Right lung (tissue), 10 donors: Measurements from ENCODE around the gene CD209. TPM values are rescaled to one million over a fixed set of nuclear protein-coding genes. Genes with fewer than 3 reads are reported as not detected.
"Not testable (repeated sequence)": the region's sequence is repeated elsewhere in the genome, so short reads cannot be mapped to it uniquely, and the experiment has no call there.

Source experiments
- DNase-seq, 2 donors: peaks; one replicate each; pipeline ENCODE4 v3.0.0-alpha.2; 2013
- long read RNA-seq, 8 donors: transcript quantifications; one replicate each; lab custom pipeline, GENCODE V29; 2026
- polyA plus RNA-seq, 5 donors: library from polyadenylated mRNA; unstranded; fragments of 120-200 nt; gene quantifications; one replicate each; pipeline versions ENCODE4 v1.2.1 to v1.2.3, GENCODE V29; 2013; ENCODE audit warnings: inconsistent platforms in 1 of 5, low replicate concordance in 1 of 5; ENCODE audit not compliant: insufficient read length in 5 of 5, insufficient read depth in 1 of 5

CD209 gene, protein sequence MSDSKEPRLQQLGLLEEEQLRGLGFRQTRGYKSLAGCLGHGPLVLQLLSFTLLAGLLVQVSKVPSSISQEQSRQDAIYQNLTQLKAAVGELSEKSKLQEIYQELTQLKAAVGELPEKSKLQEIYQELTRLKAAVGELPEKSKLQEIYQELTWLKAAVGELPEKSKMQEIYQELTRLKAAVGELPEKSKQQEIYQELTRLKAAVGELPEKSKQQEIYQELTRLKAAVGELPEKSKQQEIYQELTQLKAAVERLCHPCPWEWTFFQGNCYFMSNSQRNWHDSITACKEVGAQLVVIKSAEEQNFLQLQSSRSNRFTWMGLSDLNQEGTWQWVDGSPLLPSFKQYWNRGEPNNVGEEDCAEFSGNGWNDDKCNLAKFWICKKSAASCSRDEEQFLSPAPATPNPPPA
- polyA plus RNA-seq, result 1 to 10 TPM; 2.1 to 3.3 (median 3.3) TPM
- long read RNA-seq, donor 1, result 0 reads
- long read RNA-seq, donor 2, result 0 reads
- long read RNA-seq, donor 3, full-length matches to known transcripts, result 1 of 1 reads
- long read RNA-seq, donor 3, partial matches to known transcripts, result 0 of 1 reads
- long read RNA-seq, donor 3, other reads (novel, unspliced or antisense), result 0 of 1 reads
- long read RNA-seq, donor 4, result 0 reads
- long read RNA-seq, donor 5, full-length matches to known transcripts, result 2 of 8 reads
- long read RNA-seq, donor 5, partial matches to known transcripts, result 6 of 8 reads
- long read RNA-seq, donor 5, other reads (novel, unspliced or antisense), result 0 of 8 reads
- long read RNA-seq, donor 6, result 0 reads
- long read RNA-seq, donor 7, result 0 reads
- long read RNA-seq, donor 8, result 0 reads

DNA sequence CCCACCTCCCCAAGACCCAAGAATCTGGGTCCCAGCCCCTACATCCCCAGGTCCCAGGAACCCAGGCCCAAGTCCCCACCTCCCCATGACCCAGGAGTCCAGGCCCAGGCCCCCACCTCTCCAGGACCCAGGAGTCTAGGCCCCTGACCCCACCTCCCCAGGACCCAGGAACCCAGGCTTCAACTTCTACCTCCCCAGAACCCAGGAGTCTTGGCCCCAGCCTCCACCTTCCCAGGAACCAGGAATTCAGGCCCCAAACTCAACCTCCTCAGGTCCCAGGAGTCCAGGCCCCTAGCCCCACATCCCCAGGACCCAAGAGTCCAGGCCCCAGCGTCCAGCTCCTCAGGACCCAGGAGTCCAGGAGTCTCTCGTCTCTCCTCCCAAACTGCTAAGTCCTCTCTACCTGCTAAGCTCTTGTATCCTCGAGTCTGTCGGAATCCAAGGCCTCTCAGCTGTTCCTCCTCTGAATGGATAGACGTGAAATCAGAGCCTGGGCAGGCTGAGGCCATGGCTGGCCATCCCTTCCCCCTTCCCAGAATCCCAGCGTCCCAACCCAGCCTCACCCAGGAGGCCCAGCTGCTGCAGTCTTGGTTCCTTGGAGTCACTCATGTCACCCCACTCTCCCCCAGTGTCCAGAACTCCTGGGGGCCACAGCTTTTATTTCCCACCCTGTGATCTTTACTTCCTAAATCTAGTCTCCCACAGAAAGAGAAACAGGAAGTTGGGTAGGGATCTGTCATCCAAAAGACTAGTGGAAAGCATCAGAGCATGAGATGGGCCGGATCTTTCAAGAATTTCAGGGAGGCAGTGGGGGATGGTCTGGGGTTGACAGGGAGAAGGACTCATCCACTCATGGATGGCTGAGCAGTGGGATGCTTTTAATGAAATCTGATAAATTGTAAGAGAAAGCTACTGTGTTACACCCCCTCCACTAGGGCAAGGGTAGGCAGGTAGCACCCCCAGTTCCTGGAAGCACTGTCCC lies at the start of gene CD209:
Gene CD209 (minus strand): TSS at position 632 of the 982 bp plus-strand sequence. CDS start 23 bp downstream, at position 609.
- DNase-seq, result no peak

DNA sequence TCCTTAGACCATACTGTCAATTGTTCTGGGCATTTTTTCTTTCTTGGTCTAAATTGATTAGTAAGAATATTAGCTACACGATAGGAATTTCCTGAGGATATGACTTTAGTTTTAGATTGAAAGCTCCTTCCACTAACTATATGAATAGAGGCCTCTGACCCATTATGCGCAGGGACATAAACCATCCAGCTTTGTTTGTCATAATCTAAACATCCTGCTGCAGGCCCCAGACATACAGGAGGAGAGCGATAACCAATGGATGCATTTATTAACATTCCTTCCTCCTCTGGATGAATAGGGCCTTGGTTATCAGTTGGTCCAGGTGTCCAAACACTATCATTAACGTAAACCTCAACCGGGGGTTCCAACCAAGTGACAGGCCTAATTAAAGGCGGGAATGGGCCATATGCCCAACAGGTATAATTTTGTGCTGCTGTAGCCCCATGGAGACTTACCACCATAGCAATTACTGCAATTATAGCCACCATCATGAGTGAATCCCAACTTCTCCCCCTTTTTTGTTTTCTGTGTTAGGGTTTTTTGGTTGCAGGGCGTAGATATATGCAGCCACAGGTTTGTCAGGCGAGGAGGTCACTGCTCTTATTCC lies 48.3 kb upstream of the CD209 start:
- no peak for DNase-seq

DNA sequence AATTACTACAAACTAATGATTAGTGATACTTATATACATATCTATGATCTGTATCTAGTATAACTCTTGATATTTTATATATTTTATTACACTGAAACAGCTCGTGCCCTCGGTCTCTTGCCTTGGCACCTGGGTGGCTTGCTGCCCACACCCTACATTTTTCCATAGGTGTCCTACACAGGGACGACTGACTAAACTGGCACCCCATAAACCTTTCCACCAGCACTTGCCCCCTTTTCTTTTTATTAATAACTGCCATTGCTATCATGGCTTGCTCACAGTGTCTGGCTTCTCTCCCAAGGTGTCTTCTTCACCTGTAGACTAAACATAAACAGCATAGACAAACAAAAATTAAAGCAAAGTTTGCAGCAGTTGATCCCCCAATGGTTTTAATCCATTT lies 46.2 kb upstream of the CD209 start:
- no peak for DNase-seq

DNA sequence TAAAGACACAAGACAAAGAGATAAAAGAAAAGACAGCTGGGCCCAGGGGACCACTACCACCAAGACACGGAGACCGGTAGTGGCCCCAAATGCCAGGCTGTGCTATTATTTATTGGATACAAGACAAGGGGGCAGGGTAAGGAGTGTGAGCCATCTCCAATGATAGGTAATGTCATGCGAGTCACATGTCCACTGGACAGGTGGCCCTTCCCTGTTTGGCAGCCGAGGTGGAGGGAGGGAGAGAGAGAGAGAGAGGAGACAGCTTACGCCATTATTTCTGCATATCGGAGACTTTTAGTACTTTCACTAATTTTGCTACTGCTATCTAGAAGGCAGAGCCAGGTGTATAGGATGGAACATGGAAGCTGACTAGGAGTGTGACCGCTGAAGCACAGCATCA lies 45.4 kb upstream of the CD209 start:
- not testable (repeated sequence) for DNase-seq

DNA sequence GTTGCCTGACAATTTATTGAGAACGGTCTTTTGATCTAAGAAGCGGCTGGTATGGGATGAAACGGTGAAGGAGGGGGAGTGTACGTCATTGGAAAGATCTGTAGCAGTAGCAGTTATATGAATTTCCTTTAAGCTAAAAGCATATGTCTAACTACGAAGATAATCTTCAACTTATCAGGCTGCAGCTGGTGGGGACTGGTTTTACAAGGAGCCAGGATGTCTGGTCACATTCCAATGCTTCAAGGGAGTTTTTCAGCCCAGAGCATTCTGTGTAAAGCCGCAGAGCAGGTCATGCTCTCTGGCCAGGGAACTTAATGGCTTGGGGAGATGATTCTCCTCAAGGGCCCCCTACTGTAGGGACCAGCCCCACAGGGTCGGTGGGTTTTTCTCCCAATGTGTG lies 44.9 kb upstream of the CD209 start:
- DNase-seq, result no peak

DNA sequence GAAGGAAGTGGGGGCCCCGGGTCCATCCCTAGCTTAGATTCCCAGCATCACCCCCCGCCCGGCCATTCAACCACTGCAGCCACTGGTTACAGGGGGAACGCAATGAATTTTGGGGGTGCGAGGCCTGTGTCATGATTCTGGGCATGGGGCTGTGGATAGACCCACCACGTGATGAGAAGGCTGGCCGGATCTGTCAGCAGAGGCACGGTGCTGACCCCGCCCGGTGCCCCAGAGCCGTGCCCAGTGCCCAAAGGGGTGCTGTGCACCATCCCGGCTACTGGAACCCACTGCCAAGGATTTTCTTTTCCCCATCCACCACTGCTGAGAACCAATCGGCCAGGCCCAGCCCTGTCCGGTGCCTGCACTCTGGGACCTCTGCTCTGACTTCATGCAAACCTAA lies 43.1 kb upstream of the CD209 start:
- DNase-seq, result no peak

DNA sequence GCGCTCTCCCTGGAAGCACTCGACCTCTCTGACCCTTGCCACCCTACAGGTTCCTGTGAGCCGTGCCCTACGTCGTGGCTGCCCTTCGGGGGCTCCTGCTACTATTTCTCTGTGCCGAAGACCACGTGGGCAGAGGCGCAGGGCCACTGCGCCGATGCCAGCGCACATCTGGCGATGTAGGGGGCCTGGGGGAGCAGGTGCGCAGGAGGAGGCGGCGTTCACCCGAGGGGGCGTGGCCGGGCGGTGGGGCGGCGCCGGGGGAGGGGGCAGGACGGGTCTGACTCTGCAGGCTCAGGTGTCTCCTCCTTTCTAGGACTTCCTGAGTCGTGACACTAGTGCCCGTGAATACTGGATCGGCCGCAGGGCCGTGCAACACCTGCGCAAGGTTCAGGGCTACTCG lies 42.1 kb upstream of the CD209 start:
- no peak for DNase-seq

DNA sequence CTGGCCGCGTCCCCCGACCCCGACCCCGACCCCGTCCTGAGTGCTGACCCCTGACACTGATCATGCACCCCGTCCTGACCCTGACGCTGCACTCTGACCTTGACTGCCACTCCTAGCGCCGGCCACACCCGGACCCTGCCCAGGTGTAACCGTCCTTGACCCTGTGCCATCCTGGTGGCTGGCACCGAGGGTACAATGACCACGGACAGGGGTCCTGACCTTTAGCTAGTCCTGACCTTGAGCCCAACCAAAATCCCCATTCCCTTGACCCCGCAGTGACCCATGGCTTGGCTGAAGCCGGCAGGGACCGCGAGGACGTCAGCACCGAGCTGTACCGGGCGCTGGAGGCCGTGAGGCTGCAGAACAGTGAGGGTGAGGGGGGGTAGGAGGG lies 41.6 kb upstream of the CD209 start:
- no peak for DNase-seq

DNA sequence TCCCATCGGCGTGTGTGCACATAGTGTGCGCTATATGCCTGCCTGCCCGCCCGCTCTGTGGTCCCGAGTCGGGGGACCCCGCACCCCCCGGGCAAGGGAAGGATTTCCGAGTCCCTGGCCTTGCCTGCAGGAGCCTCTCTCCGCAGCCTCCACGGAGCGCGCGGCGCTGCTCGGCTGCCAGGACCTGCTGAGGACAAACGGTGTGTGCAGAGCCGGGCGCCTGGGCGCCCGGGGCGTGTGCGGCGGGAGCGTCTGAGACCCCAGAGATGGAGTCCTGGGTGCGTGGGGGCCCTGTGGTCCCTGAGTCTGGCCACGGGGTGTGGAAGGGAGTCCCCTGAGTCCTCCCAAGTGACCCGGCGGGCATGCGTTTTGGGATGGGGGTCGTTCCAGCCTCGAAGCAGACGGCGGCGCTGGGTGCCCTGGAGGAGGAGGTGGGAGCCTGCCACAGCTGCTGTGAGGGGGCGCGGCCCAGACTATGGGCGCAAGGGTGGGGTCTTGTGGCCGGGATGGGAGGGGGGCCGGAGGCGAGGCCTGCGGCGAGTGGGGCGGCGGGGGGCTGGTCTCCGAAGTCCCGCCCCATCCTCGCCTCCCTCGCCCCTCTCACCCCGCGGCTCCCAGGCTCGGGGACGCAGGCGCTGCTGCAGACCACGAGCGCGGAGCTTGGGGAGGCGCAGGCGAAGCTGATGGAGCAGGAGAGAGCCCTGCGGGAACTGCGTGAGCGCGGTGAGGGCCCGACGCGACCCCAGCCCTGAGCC lies 41.0 kb upstream of the CD209 start:
- DNase-seq, result no peak

DNA sequence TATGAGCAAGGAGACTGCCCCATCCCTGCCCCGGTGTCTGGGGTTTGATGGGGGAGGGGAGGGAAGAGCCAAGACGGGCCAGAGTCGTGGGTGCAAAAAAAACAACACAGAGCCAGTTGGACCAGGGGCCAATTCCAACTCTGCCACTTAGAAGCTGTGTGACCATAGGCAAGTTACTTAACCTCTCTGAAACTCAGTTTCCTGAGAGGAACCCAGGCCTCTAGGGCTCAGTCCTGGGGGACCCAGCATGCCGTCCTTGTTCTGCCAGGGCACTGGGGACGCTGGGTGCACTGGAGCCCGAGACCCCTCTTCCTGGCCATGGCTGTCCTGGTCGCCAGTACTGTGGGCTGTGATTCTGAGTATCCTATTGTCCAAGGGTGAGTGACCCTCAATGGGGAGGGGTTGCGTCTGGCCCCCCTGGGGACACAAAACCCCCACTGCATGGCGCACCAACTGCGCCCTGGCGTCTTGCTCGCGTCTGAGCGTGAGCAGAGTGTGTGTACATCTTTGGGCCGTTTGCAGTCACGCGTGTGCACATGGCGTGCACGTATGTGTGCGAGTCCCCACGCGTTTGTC lies 40.4 kb upstream of the CD209 start:
- DNase-seq, result no peak

DNA sequence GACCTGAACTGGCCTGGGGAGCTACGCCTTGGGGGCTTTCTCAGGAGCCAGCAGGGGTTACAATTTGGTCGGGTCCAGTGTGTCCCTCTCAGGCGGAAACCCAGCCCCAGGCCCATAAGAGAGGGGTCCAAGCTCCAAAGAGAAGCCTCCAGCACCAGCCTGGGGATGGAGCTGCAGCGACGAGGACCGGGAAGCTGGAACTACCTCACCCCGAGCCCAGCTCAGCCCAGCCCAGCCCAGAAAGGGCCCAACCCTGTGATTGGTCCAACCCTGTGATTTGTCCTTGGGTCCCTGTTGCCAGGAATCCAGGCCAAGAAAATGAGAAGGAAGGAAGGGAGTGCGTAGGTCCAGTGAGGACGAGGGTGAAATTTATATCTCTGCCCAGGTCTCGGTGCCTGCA lies 39.8 kb upstream of the CD209 start:
- no peak for DNase-seq

DNA sequence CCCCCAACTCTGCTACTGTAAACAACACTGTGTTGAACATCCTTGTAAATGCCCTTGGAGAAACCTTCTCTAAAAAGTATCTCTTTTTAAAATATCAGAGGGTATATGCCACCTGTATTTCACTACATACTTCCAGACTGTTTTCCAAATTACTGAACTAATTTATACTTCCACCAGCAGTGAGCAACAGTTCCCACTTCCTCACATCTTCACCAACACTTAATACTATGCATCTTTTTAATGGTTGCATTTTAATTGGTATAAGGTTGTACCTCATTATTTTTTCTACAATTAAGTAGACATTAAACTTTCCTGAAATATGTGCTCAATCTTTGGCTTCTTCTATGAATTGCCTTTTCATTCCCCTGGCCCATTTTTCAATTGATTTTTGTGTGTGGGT lies 37.5 kb upstream of the CD209 start:
- DNase-seq, result no peak

DNA sequence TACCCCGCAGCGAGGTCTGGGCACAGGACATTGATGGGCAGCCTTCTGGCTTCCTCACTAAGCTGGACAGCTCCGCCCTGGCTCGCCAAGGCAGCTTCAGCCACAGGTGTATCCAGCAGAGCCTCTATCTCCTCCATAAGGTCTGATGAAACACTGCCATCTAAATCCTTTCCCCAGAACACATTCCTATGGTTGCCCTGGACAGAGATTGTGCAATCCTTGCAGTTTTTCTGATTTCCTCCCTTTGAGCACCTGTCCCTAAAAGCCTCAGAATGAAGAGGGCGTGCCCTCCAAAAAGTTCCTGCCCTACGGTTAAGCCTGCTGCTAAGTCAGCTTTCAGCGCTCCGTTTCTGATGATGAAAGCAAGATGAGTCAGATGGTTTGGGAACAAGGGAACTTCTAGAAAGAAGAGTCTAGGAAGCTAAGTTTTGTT lies 36.7 kb upstream of the CD209 start:
- DNase-seq, result no peak

DNA sequence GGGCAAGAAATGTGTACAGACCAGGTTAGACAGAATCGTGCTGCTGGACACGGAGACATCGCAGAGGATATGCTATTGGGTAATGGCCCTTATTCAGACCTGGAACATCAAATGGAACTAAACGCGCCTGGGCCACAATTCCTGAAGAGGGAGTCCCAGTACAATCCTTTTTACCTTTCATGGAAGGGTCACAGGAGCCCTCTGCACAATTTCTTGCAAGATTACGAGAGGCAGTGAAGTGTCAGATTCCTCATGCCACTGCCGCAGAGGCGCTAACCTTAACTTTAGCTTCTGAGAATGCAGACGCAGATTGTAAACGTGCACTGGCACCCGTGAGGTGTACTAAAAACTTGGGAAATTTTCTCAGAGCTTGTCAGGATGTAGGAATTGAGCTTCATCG lies 33.8 kb upstream of the CD209 start:
- no peak for DNase-seq

DNA sequence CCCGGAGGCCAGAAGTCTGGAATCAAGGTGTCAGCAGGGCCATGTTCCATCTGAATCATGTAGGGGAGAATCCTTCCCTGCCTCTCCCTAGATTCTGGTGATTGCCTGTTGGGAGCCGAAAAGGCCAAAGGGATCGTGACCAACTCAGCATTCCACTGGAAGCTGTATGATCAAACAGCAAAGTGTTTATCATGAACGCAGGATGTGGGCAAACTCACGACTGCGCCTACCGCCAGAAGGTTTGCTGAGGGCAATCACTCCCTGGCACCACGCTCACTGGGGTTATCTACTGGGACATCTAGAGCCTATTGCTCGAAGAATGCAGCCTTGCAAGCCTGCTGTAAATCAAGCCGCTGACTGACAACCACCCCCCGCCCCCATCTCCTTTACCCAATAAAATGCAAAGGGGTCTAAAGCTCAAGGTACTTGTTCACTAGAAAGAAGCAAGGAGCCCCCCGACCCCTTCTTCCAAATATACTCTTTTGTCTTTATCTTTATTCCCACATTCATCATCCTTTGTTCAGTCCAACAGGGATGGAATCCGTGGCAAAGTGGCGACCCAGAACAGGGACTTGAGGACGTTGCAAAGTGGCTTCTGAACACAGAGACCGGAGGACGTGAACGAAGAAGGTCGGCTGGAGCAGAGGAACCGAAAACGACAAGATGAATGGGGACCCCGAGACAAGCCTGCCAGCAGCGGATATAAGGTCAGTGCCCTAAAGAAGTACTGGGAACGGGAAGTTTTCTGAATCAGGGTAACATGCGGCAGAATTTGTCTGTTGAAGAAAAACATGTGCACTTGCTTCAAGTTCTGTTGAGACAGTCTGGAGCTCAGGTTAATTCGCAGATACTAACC lies 32.5 kb upstream of the CD209 start:
- no peak for DNase-seq

DNA sequence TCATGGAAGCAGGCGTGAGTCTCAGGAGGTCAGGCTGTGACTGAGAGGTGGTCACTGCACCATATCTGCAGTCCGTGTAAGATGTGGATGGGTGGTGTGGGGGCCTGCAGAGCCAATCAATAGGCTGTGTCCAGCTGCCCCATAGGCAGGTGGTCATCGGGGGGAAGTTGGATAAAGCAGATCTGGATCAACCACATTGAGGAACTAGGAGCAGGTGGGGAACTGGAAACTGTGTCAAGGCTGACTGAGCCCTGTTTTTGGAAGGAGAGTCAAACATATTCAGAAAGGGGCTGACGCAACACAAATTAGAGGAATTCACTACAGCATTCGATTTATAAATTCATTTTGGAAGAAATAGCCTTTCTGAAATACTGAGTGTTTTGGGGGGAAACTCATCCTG lies 30.7 kb upstream of the CD209 start:
- no peak for DNase-seq

DNA sequence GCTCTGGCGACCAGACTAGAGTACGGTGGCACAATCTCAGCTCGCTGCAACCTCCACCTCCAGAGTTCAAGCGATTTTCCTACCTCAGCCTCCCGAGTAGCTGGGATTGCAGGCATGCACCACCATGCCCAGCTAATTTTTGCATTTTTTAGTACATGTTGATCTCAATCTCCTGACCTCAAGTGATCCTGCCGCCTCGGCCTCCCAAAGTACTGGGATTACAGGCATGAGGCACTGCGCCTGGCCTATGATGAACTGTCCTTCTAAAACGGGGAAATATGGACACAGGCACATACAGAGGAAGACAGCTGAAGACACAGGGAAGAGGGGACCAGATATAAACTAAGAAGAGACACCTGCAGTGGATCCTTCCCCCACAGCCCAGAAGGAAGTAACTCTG lies 28.4 kb upstream of the CD209 start:
- no peak for DNase-seq

DNA sequence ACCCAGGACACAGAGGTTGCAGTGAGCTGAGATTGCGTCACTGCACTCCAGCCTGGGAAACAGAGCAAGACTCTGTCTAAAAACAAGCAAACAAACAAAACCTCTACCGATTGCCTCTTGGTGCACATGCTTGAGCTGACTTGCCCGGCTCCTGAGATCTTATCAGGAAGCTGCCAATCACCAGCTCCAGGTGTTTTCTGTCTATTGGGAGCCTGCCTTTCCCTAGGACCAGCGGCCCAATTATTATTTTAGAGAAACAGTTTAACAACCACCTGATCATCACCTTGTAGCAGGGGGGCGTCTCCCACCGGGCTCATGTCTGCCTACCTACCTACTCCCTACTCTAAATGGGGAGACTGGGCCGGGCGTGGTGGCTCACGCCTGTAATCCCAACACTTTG lies 26.5 kb upstream of the CD209 start:
- no peak for DNase-seq

DNA sequence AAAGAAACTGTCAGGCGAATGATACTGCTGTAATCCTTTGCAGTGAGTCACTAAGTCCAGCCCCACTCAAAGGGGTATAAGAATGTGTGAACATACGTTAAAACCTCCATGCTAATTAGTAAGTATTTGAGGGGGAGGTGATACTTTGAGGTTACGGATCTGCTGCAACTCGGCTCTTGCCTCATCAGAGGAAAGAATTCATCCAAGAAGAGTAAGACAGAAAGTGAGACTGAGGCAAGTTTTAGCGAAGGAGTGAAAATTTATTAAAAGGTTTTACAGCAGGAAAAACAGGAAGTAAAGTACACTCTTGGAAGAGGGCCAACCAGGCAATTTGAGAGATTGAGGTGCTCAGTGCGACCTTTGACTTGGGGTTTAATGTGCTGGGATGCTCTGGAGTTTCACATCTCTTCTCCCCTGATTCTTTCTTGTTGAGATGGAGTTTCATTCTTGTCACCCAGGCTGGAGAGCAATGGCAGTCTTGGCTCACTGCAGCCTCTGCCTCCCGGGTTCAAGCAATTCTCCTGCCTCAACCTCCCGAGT lies 25.5 kb upstream of the CD209 start:
- no peak for DNase-seq
